ENCODE data around the gene SPATA31A1.
"Not testable (repeated sequence)": the region's sequence is repeated elsewhere in the genome, so short reads cannot be mapped to it uniquely, and the experiment has no call there.

Gene SPATA31A1

DNA sequence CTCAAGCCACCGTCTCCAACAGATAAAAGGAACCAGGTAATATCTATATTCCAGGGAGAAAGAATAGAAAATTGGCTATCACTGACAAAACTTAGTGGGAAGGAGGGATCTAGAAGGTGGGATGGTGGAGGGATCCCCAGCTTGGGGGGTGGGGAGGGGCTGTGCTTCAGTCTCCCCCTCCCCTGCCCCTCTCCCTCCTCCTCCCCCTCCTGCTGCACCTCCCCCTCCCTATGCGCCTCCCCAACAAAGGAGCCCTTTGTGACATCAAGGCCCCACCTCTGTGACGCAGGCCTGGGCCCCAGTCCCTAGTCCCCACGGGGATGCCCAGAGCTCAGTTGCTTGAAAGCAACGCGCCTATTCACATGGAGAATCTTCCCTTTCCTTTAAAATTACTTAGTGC is at the start of gene SPATA31A1:
SPATA31A1 (plus strand) TSS at position 301 of the 400 bp plus-strand sequence; CDS start at position 363, 62 bp downstream.
- DNase-seq: not testable (repeated sequence)

- DNase-seq: not testable (repeated sequence)
Measured at GRCh38 chr9:39407261-39408204, 52.1 kb downstream of the SPATA31A1 start.

DNA sequence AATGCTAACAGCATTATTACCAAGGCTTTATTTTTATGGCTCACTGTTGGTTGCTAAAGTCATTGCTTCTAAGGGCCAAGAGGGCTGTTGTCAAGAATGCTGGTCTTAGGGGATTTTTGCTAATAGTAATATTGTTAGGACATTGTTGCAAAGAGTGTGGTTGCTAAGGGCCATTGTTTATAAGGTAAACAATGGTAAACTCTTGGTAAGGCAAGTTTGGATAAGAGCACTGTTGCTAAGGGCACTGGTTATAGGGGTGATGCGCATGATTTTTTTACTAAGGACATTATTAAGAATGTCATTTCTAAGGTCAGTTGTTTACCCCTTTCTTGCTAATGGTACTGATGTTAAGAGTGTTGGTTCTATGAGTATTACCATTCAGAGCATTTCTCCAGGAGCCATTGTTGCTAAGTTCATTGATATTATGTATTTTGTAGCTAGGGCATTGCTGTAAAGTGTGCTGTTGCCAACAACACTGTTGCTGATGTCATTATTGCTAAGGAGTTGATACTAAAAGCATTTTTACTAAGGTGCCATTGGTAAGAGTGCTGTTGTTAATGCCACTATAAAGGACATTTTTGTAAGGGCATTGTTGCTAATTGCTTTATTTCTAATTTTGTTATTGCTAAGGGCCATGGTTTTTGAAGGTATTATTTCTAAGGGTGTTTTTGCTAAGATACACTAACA is 55.9 kb downstream of the SPATA31A1 start:
- DNase-seq: not testable (repeated sequence)

Data from fibroblast of skin of right quadriceps (primary cell).